Hepatocyte (in vitro differentiated cells): ENCODE data around the gene LAMC2.

Experiments used
- EZH2 ChIP-seq: fragments of 200-600 bp; sonication (generic); IDR thresholded peaks from 2 replicates; pipeline ENCODE4 v1.6.1; 2016; ENCODE audit warnings: antibody characterized with exemption, mild to moderate bottlenecking, borderline replicate concordance
- TF ChIP-seq, protein P1 (sequence below): fragments of 200-600 bp; sonication (generic); IDR thresholded peaks from 2 replicates; pipeline ENCODE4 v1.5.1; 2016; ENCODE audit warnings: antibody characterized with exemption, mild to moderate bottlenecking; ENCODE audit not compliant: poor library complexity

DNA sequence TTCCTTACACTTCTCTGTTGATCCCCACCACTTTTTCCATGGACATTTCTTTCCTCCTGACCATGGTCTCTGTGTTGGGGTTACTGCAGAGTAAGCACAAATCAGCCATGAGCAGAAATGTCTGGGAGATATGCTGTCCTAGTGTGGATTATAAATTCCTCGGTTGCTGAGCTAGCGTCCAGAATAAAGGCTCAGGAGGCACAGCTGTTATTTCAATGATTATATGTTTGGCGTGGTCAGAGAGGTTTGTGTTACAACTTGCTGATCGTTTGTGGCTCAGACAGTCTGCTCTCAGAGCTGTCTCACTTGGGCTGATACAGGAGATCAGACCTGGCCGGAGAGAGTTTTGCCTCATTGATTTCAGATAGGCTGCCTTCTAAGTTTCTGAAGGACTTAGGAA is 37.5 kb upstream of the LAMC2 start:
- TF ChIP-seq, protein P1, sequence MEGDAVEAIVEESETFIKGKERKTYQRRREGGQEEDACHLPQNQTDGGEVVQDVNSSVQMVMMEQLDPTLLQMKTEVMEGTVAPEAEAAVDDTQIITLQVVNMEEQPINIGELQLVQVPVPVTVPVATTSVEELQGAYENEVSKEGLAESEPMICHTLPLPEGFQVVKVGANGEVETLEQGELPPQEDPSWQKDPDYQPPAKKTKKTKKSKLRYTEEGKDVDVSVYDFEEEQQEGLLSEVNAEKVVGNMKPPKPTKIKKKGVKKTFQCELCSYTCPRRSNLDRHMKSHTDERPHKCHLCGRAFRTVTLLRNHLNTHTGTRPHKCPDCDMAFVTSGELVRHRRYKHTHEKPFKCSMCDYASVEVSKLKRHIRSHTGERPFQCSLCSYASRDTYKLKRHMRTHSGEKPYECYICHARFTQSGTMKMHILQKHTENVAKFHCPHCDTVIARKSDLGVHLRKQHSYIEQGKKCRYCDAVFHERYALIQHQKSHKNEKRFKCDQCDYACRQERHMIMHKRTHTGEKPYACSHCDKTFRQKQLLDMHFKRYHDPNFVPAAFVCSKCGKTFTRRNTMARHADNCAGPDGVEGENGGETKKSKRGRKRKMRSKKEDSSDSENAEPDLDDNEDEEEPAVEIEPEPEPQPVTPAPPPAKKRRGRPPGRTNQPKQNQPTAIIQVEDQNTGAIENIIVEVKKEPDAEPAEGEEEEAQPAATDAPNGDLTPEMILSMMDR, result no peak
- TF ChIP-seq EZH2, result no peak
